Activated CD4-positive, alpha-beta T cell treated with anti-CD3 and anti-CD28 coated beads, Interleukin-2, Interleukin-4, amounts not matched to agents 100 ng/mL and 50 ng/mL, durations not matched to agents 16 hours and 8 hours (primary cell): Measurements from ENCODE around the gene C6orf15.
A peak's percentile ranks its signal among the peaks of the same experiment; 100 is the strongest.

ENCODE experiments used
- DNase-seq: peaks from one replicate; pipeline ENCODE4 v3.0.0-alpha.2; 2020; ENCODE audit warnings: low spot score

C6orf15 gene

DNA sequence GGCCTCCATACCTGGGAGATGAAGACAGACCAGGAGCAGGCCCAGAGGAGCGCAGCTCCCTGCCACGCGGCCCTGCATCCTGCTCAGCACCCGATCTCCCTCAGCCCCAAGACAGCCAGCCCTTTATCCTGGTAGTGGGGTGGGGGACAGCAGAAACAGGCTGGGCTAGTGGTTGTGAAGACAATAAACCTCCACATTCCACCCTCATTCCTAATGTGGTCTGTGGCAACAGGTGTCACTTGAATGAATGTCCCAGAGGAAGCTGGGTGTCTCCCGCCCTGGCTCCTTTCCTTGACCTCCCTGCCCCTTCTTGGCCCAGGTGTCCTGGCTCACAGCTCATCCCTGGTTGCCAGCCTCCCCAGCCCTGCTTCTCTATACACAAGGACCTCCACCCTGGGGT, at the start of gene C6orf15:
TSS of gene C6orf15 (minus strand) at position 98 of the 400 bp plus-strand sequence. CDS start at position 78, 20 bp downstream.
- no peak for DNase-seq

DNA sequence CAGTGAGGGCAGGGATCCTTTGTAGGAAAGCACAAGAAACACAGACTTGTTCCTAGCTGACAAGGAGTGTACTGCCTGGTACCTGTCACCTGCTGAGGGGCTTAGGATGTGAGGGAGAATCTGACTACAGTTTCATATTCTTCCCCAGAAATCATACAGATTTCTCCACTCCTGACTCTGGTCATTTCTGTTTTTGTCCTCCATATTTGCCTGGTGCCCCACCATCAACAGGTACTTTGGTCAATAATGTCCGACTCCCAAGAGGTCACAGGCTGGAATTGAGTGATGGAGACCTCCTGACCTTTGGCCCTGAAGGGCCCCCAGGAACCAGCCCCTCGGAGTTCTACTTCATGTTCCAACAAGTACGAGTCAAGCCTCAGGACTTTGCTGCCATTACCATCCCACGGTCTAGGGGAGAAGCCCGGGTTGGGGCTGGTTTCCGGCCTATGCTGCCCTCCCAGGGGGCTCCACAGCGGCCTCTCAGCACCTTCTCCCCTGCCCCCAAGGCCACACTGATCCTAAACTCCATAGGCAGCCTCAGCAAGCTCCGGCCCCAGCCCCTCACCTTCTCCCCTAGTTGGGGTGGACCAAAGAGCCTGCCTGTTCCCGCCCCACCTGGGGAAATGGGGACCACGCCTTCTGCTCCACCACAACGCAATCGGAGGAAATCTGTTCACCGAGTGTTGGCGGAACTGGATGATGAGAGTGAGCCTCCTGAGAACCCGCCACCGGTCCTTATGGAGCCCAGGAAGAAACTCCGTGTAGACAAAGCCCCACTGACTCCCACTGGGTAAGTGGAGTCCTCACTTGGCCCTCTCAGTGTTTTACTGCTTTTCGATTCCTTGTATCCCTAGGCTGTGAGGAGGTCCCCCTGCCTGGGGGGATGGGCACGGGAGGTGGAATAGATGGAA, 49.1 kb upstream of the C6orf15 start:
- DNase-seq, result no peak

DNA sequence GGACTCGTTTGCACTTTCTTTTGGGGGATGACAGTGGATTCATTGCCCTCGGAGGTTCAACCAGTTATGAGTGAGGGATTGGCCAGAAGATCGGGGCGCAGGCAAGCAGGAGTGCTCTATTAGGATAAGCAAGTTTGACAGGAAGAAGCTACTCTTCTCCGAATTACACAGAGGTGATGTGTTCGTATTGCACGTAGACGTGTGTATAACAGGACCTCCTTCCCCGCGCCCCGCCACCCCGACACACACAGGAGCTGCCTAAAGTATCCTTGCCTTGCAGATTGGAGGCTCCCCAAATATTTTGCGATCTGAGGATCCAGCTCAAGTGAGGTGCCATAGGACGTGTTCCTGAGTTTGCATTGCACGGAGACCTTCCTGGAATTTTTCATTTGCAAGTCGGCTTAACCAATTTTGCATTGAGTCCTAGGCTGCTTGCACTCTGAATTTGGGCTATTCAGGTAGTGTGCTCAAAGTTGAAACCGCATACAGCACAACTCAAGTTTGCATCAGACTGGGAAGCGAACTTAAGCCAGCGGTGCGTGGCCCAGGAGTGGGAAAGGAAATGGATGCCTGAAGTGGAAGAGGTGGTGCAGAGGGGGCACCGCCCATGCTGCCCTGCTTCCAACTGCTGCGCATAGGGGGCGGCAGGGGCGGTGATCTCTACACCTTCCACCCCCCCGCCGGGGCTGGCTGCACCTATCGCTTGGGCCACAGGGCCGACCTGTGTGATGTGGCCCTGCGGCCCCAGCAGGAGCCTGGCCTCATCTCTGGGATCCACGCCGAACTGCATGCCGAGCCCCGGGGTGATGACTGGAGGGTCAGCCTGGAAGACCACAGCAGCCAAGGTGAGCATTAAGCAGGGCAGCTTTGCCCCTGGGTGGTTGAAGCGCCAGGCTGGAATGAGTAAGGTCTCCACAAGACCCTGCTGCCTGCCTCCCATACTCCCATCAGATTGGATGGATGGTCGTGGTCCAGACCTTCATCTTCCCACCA, 46.8 kb upstream of the C6orf15 start:
- peak; percentile 46 for DNase-seq

GRCh38 chr6:31158140-31158862, 45.9 kb upstream of the C6orf15 start, which contains the start of gene TCF19:
TCF19 (plus strand) TSS chr6:31158589; CDS start chr6:31159470, 881 bp downstream.
- DNase-seq, result peak; percentile 99

DNA sequence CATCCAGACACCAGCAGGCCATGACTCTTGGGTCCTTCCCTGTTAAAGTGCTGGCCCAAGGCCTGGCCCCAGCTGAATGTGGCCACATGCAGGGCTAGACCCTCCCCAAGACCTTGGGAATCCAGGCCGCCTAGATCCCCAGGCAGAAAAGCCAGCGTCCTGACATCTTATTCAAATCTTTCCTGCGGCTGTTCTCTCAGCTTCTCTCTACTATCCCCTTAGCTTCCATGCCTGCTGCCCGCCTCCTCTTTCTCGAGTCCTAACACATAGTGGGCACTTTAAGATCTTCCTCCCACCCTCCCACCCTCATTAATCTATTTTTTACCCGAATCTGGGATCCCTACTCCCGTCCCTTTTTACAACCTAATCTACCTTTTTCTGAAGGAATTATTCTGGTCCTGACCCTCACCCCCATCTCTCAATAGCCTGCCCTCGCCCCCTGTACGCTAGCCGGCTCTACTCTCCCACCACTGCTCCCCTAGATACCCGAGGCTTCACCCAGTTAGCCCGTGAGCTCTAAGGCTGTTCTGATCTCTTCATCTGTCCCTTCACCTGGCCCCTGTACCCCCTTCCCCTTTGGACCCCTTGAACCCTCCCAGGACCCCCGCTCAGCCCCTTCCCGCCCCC, 45.3 kb upstream of the C6orf15 start, which contains the start of gene CCHCR1:
TSS of gene CCHCR1 (minus strand) at position 290 of the 627 bp plus-strand sequence. CDS start at position 88, 202 bp downstream.
- DNase-seq, result no peak

DNA sequence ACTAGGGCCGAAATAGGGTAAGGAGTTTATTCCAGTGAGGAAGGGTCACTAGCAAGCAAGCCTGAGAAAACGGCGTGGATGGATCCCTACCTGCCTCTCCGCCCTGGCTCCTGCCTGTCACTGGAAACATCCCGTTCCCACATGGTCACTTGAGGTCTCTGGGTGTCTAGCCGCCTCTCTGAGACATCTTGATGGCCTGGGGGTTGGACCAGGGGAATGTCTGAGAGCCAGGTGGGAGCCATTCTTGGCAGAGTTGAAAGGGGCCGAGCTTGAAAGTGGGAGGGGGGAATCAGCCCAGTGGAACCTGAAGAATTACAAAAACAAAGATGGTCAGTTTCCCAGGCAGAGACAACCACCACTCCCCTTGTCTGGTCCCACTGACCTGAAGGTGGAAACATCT, 44.3 kb upstream of the C6orf15 start:
- no peak for DNase-seq

GRCh38 chr6:31154436-31154835, 42.1 kb upstream of the C6orf15 start:
- no peak for DNase-seq

GRCh38 chr6:31152781-31153180, 40.4 kb upstream of the C6orf15 start:
- no peak for DNase-seq

DNA sequence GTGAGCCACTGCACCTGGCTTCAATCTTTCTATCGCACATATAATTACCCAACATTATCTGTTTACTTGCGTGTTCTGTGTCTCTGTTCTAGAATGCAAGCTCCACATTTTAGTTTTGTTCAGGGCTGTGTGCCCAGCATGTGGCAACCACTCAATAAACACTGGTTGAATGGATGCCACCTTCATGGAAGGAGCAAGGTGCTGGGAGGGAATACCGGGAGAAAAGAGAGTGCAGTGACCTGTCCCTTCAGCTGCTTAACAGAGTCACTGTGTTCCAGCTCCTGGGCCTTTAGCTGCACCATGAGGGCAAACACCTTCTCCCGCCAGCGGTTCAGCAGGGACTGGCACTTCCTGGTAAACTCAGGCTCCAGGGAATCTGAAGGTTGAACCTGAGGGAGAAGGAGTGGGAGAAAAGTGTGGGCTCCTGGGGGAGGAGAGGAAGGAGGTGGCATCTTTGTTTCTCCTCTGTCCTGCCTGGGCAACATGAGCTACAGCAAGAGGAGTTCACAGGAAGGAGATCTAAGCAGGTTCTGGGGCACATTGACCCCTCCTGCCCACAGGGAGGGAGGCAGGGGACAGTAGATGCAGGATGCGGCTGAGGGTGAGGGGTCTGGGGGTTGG, 37.6 kb upstream of the C6orf15 start:
- no peak for DNase-seq

GRCh38 chr6:31145386-31145785, 33.0 kb upstream of the C6orf15 start:
- DNase-seq, result no peak

DNA sequence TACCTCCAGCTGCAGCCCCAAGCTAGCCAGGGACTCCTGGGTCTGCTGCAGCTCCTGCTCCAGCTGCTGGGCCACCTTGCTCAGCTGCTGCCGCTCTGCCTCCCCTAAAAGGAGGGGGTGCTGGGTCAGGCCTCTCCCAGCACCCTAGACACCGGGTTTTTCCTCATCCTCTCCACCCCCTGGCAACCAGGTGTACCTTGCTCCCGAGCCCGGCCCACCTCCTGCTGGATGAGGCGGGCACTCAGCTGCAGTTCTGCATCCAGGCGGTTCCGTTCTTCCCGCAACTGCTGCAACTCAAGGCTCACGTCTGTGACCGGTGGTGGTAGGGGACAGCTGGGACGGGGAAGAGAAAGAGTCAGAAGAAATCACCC, 32.6 kb upstream of the C6orf15 start:
- no peak for DNase-seq

GRCh38 chr6:31144296-31144969, 32.1 kb upstream of the C6orf15 start:
- no peak for DNase-seq

- DNase-seq, result no peak
Measured at GRCh38 chr6:31143148-31143547, 30.8 kb upstream of the C6orf15 start.

- DNase-seq, result no peak
Measured at GRCh38 chr6:31142361-31142761, 30.0 kb upstream of the C6orf15 start.

- no peak for DNase-seq
Measured at GRCh38 chr6:31140643-31141042, 28.3 kb upstream of the C6orf15 start.

DNA sequence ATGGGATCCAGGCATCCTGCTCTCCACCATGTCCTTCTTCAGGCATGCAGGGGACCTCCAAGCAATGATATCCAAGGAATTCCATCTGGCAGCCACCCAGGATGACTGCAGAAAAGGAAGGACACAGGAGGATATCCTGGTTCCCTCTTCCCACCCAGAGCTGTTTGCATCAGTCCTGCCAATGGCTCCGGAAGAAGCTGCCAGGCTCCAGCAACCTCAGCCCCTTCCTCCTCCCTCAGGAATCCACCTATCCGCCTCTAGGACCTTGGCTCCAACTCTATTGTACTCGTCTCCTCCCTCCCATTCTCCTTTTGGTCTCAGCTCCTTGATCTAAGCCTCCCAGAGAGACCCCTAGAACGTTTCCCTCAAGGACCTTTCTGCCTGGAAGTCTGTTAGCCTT, 27.2 kb upstream of the C6orf15 start:
- no peak for DNase-seq

DNA sequence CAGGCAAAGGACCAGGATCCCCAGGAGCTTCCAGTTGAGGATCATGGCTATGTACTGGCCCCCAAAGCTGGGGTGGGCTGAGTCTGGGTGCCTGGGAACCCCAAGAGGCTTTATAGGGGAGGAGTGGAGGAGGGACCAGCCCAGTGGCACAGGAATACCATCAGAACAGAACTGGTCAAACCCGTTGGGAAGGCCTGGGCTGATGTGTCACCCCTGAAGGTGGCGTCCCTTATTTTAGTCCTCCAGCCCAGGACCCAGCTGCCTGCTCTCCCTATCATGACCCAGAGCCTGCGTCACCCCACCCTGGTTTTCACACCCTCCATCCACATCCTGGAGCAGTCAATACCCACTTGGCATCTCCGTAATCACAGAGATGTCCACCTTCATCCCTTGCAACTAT, 26.6 kb upstream of the C6orf15 start, which contains the start of gene PSORS1C2:
TSS of gene PSORS1C2 (minus strand) at position 85 of the 400 bp plus-strand sequence. CDS start at position 45, 40 bp downstream.
- no peak for DNase-seq

DNA sequence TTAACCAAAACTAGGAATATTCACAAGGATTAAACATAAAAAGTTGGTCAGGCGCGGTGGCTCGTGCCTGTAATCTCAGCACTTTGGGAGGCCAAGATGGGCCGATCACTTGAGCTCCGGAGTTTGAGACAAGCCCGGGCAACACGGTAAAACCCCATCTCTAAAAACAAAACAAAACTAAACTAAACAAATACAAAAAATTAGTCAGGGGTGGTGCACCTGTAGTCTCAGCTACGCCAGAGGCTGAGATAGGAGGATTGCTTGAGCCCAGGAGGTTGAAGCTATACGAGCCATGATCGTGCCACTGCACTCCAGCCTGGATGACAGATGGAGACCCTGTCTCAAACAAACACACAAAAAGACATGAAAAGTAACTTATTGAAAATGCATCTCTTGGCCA, 23.3 kb upstream of the C6orf15 start:
- DNase-seq, result no peak

DNA sequence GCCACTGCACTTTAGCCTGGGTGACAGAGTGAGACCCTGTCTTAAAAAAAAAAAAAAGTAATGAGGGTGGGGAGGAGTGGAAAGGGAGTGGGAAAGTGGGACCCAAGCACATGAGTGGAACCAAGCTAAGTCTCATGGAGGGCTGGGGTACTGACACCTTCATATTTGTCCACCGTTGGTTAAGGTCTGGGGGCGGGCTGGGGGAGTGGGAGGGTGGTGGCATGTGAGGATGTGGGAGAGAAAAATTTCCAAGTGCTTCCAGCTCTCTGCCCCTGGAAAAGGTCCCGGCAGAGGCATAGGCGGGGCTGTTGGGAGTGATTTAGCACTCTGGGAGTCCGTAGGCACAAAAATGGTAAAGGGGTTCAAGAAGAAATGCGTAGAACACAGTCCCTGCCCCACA, 20.4 kb upstream of the C6orf15 start:
- no peak for DNase-seq

- DNase-seq, result no peak
Measured at GRCh38 chr6:31131595-31131994, 19.2 kb upstream of the C6orf15 start.
